ENCODE results near the gene ERI3. TPM values are rescaled to one million over a fixed set of nuclear protein-coding genes. Genes with fewer than 3 reads are reported as not detected.

ERI3 gene
- total RNA-seq (2022; extraction: Qiagen RNA extraction; ENCODE audit: low read depth): 51.3 to 63.8 TPM (median 56.2 TPM) in 5 replicates

GRCh38 chr1:44354840-44355581 is at the start of gene ERI3:
TSS of gene ERI3 (minus strand) at chr1:44355257. CDS start at chr1:44355026, 231 bp downstream.

GRCh38 chr1:44213222-44214112 is 141.6 kb downstream of the ERI3 start, which contains the start of gene DMAP1:
TSS of gene DMAP1 (plus strand) at chr1:44213471. CDS start at chr1:44213754, 283 bp downstream.

Other genes with a start within 250 kb of the ERI3 start
- 0.57 to 0.67 TPM (median 0.63 TPM) in 5 replicates for gene KLF17, start 236.4 kb downstream of the ERI3 start, total RNA-seq (2022; extraction: Qiagen RNA extraction; ENCODE audit: low read depth)
- gene KLF18, start 213.6 kb downstream of the ERI3 start, total RNA-seq (2022; extraction: Qiagen RNA extraction; ENCODE audit: low read depth): not detected in 5 replicates
- 20.5 to 22.6 TPM (median 21.8 TPM) in 5 replicates for gene DMAP1, start 141.8 kb downstream of the ERI3 start, total RNA-seq (2022; extraction: Qiagen RNA extraction; ENCODE audit: low read depth)
- gene RNF220, start 50.0 kb upstream of the ERI3 start, total RNA-seq (2022; extraction: Qiagen RNA extraction; ENCODE audit: low read depth): 56.2 to 62.0 TPM (median 58.4 TPM) in 5 replicates